ENCODE data around the gene ETFA.
A peak's percentile ranks its signal among the peaks of the same experiment; 100 is the strongest.

ETFA gene

DNA sequence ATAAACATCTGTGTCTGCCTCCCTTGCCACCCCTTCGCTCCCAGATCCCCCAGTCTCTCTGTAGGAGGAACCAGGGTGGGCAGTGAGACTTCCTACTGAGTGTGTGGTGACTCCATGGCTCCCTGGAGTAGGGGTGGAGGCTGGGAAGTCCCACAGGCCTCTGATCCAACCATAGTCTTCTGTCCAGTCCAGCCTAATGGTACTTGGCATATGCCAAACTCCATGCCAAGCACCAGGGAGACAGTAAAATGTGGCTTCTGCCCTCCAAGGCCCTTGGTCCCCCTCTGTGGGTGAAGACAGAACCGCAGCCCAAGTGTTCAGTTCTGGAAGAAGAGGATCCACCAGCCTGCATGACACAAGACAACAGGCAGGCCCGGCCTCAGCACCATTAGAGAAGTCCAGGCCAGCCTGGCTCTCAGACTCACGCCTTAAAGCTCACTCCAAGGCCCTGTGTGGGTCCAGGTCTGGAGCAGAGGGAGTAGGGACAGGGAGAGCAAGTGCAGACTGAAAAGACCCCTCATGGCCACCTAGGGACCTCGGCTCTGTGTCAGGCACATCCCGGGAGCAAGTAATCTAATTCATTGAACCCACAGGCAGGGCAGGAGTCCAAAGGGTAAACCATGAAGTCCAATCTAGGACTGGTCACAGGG lies 112.7 kb downstream of the ETFA start:
- H3K4me3 Mint-ChIP-seq: no peak overlapping the region

GRCh38 chr15:76197703-76198455 lies 113.4 kb downstream of the ETFA start:
- Mint-ChIP-seq H3K27me3 (no peaks in the 10 kb centered on the region), H3K36me3 (ENCODE audit: insufficient read depth) (peaks cover 9% of the 10 kb centered on the region), H3K4me3 (no peak overlapping the region), H3K4me1 (peaks cover 5% of the 10 kb centered on the region), H3K27ac (ENCODE audit: low read depth) (no peak overlapping the region), H3K9me3 (no peaks in the 10 kb centered on the region)
- DNase-seq (ENCODE audit: low spot score in 2 of 2): no peak
- no peak for ATAC-seq (replicated peaks; ENCODE audit: extremely low read depth, poor library complexity, severe bottlenecking)

More for the DNA sequence above, 112.7 kb downstream of the ETFA start:
- DNase-seq (ENCODE audit: low spot score in 2 of 2) (no peak), ATAC-seq (replicated peaks; ENCODE audit: extremely low read depth, poor library complexity, severe bottlenecking) (no peak)
- Mint-ChIP-seq H3K9me3 (no peaks in the 10 kb centered on the region), H3K27ac (ENCODE audit: low read depth) (no peak overlapping the region), H3K27me3 (no peaks in the 10 kb centered on the region), H3K4me1 (peaks cover 5% of the 10 kb centered on the region), H3K36me3 (ENCODE audit: insufficient read depth) (peaks cover 9% of the 10 kb centered on the region)

DNA sequence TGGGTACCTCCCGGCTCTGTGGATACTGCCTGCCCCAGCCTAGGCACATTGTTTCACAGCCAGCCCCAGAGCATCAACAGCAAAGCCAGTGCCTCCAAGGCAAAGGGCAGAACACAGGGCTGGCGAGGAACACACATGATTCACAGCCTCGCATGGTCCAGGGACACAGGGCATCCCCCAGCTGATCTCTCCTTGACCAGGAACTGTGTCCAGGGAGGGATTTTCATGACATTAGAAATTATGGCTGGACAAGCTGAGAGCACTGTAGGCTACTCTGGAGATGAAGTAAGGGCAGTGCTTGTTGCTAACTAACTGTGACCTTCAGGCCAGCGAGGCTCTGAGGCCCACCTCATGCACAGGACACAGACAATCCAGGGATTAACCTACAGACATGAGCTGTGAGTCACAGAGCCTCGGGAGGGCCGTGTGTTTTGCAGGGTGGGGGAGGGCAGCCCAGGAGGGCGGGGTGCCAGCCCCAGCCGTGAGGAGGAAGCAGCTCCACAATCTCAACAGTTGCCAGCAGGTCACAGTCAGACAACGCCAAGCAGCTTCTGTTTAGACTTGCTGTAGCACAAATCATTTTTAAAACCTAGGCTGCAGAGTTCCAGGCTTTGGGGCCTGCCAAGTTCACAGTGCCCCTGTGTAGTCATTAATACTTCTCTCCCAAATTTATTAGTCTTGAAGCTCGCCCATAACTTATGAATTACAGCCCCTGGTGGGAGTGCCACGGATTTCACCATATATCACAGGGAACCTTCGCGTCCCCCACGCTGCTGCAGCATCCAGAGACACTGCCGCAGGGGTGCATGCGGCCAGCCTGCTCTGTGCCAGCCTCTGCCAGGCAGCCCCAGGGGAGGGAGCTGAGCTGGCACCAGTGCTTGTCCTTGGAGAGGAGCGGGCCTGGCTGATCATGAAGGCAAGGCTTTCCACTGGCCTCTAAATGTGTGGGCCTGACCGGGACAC lies 114.7 kb downstream of the ETFA start:
- Mint-ChIP-seq H3K4me3 (no peak overlapping the region), H3K9me3 (no peaks in the 10 kb centered on the region), H3K27ac (ENCODE audit: low read depth) (no peak overlapping the region), H3K36me3 (ENCODE audit: insufficient read depth) (peaks cover 9% of the 10 kb centered on the region), H3K27me3 (no peaks in the 10 kb centered on the region), H3K4me1 (peaks cover 5% of the 10 kb centered on the region)
- DNase-seq (ENCODE audit: low spot score in 2 of 2) (no peak), ATAC-seq (replicated peaks; ENCODE audit: extremely low read depth, poor library complexity, severe bottlenecking) (no peak)

DNA sequence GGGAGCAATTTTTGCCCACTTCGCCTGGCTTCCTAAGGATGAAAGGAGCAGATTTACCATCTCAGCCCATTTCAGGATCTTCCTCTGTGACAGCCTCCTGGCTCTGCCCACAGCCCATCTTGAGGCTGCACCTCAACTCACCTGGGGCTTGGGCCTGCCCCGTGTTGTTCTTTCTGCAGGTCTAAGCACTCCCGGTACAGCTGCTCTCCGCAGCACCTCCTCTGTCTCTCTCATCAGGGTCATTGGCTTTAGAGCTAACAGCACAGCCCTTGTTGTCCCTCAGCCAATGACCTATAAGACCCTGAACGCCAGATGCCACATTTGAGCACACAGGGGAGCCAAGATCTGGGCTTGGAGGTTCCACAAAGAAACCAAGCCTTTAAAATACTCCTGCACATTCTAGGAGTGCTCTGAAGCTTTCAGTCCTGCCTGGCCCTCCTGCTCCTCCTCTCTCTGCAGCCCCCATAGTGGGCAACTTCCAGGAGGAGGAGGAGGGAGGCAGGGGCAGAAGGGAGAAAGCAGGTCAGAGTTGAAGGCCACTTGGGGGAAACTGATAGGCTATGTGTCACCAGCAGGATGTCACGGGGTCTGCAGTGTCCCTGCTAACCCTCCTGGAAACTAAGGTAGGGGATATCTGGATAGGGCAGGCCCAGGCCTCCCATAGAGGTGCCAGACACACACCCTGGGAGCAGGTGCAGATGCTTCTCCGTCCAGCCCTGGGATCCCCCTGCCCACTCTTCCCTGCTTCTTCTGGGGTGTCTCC lies 115.6 kb downstream of the ETFA start:
- Mint-ChIP-seq H3K4me3 (no peak overlapping the region), H3K4me1 (peaks cover 11% of the 10 kb centered on the region), H3K9me3 (no peaks in the 10 kb centered on the region), H3K27ac (ENCODE audit: low read depth) (no peak overlapping the region), H3K36me3 (ENCODE audit: insufficient read depth) (peaks cover 9% of the 10 kb centered on the region), H3K27me3 (peaks cover 3% of the 10 kb centered on the region)
- no peak for DNase-seq (ENCODE audit: low spot score in 2 of 2)
- no peak for ATAC-seq (replicated peaks; ENCODE audit: extremely low read depth, poor library complexity, severe bottlenecking)

DNA sequence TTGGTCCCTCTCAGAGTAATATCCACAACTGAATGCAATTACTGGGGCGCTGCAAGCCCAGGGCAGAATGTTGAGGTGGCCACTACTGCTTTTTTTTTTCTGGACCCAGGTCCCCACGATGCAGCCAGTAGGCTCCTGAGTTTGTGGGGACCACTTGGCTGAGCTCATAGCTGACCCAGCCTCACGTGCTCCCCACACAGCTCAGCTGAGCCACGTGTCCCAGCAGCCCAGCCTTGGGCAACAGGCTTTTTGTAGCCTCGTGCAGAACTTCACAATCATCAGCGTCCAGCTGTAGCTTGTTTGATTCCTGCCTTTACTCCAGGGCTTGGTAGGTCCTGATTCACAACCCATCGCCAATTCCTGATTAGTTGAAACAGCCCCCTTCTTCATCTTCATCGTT lies 117.3 kb downstream of the ETFA start:
- H3K27ac Mint-ChIP-seq (ENCODE audit: low read depth): peak overlapping the region; percentile 46

DNA sequence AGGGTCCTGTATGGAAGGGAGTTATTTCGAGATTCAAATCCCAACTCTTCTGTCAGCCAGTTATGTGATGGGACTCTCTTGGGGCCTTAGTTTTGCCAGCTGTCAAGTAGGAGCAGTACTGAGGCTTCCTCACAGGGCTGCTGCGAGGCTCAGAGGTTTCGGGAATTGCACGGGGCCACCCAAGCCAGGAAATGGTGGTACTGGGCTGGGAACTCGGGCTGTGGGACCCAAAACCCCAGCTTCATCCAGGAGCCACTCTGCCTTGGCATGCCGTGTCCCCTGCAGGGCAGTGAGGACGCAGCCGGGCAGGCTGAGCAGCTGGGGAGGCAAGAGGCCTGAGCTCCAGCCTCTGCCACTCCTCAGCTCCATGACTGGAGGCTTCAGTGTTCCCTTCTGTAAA lies 118.6 kb downstream of the ETFA start:
- peaks cover 4% of the 10 kb centered on the region for H3K36me3 Mint-ChIP-seq (ENCODE audit: insufficient read depth)
- no peak overlapping the region for H3K4me3 Mint-ChIP-seq
- ATAC-seq (replicated peaks; ENCODE audit: extremely low read depth, poor library complexity, severe bottlenecking) (no peak), DNase-seq (ENCODE audit: low spot score in 2 of 2) (no peak)
- no peak overlapping the region for H3K27ac Mint-ChIP-seq (ENCODE audit: low read depth)
- no peaks in the 10 kb centered on the region for H3K9me3 Mint-ChIP-seq
- peaks cover 15% of the 10 kb centered on the region for H3K4me1 Mint-ChIP-seq
- peaks cover 33% of the 10 kb centered on the region for H3K27me3 Mint-ChIP-seq

More for the DNA sequence above, 117.3 kb downstream of the ETFA start:
- DNase-seq (ENCODE audit: low spot score in 2 of 2) (no peak), ATAC-seq (replicated peaks; ENCODE audit: extremely low read depth, poor library complexity, severe bottlenecking) (no peak)
- Mint-ChIP-seq H3K27me3 (peaks cover 21% of the 10 kb centered on the region), H3K4me1 (peaks cover 19% of the 10 kb centered on the region), H3K36me3 (ENCODE audit: insufficient read depth) (peaks cover 6% of the 10 kb centered on the region), H3K4me3 (no peak overlapping the region), H3K9me3 (no peaks in the 10 kb centered on the region)

GRCh38 chr15:76191539-76192244 lies 119.6 kb downstream of the ETFA start:
- H3K36me3 Mint-ChIP-seq (ENCODE audit: insufficient read depth): peaks cover 1% of the 10 kb centered on the region
- H3K4me3 Mint-ChIP-seq: no peak overlapping the region
- H3K4me1 Mint-ChIP-seq: peaks cover 14% of the 10 kb centered on the region
- H3K9me3 Mint-ChIP-seq: no peaks in the 10 kb centered on the region
- ATAC-seq (replicated peaks; ENCODE audit: extremely low read depth, poor library complexity, severe bottlenecking) (no peak), DNase-seq (ENCODE audit: low spot score in 2 of 2) (no peak)
- no peak overlapping the region for H3K27ac Mint-ChIP-seq (ENCODE audit: low read depth)
- H3K27me3 Mint-ChIP-seq: peaks cover 42% of the 10 kb centered on the region

- Mint-ChIP-seq H3K4me1 (peaks cover 14% of the 10 kb centered on the region), H3K27ac (ENCODE audit: low read depth) (no peak overlapping the region), H3K36me3 (ENCODE audit: insufficient read depth) (peaks cover 1% of the 10 kb centered on the region), H3K4me3 (peak overlapping the region; percentile 52), H3K27me3 (peaks cover 49% of the 10 kb centered on the region), H3K9me3 (no peaks in the 10 kb centered on the region)
- ATAC-seq (replicated peaks; ENCODE audit: extremely low read depth, poor library complexity, severe bottlenecking) (peak; percentile 91), DNase-seq (ENCODE audit: low spot score in 2 of 2) (peak; percentile 40 to 42)
Observed at GRCh38 chr15:76190751-76191538, 120.3 kb downstream of the ETFA start.

- Mint-ChIP-seq H3K27me3 (peaks cover 56% of the 10 kb centered on the region), H3K27ac (ENCODE audit: low read depth) (no peak overlapping the region), H3K36me3 (ENCODE audit: insufficient read depth) (peaks cover 1% of the 10 kb centered on the region), H3K4me1 (peaks cover 14% of the 10 kb centered on the region), H3K9me3 (no peaks in the 10 kb centered on the region), H3K4me3 (peak overlapping the region; percentile 52)
- DNase-seq (ENCODE audit: low spot score in 2 of 2) (no peak), ATAC-seq (replicated peaks; ENCODE audit: extremely low read depth, poor library complexity, severe bottlenecking) (no peak)
Observed at GRCh38 chr15:76190070-76190564, 121.2 kb downstream of the ETFA start.

DNA sequence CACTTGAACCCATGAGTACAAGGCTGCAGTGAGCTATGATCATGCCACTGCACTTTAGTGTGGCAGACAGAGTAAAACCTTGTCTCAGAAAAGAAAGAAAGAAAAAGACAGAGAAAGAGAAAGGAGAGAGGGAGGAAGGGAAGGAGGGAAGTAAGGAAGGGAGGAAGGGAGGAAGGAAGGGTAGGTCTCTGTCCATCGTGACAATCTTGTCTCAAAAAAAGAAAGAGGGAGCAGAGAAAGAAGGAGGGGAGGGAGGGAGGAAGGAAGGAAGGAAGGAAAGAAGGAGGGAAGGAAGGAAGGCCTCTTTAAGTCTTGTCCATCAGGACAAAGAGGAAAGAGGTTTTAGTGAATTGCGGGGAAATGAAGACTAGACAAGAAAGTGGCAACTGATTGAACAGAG lies 122.2 kb downstream of the ETFA start:
- no peak overlapping the region for H3K27ac Mint-ChIP-seq (ENCODE audit: low read depth)
- H3K36me3 Mint-ChIP-seq (ENCODE audit: insufficient read depth): no peaks in the 10 kb centered on the region
- peaks cover 14% of the 10 kb centered on the region for H3K4me1 Mint-ChIP-seq
- no peak for DNase-seq (ENCODE audit: low spot score in 2 of 2)
- H3K9me3 Mint-ChIP-seq: no peaks in the 10 kb centered on the region
- no peak for ATAC-seq (replicated peaks; ENCODE audit: extremely low read depth, poor library complexity, severe bottlenecking)
- H3K4me3 Mint-ChIP-seq: no peak overlapping the region
- H3K27me3 Mint-ChIP-seq: peaks cover 56% of the 10 kb centered on the region

DNA sequence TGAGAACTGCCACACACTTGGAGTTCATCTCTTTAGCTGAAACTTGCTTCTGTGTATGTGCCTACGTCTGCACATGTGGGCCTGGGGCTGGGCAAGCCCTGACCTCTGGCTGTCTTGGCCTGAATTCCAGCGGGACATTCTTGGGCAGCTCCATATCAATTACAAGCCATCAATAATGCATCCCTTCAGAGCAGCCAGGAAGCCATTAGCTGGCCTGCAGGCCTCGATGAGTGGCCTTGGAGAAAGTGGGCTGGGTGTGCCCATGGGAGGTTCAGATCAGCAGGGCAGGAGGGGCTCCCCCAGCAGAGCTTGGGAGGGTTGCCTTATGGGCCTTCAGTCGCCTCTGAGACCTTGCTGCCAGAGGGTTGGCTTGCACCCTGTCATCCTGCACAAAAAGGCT lies 124.1 kb downstream of the ETFA start:
- peaks cover 58% of the 10 kb centered on the region for H3K27me3 Mint-ChIP-seq
- no peak overlapping the region for H3K27ac Mint-ChIP-seq (ENCODE audit: low read depth)
- no peak for ATAC-seq (replicated peaks; ENCODE audit: extremely low read depth, poor library complexity, severe bottlenecking)
- peaks cover 14% of the 10 kb centered on the region for H3K4me1 Mint-ChIP-seq
- H3K9me3 Mint-ChIP-seq: no peaks in the 10 kb centered on the region
- H3K4me3 Mint-ChIP-seq: no peak overlapping the region
- no peaks in the 10 kb centered on the region for H3K36me3 Mint-ChIP-seq (ENCODE audit: insufficient read depth)
- DNase-seq (ENCODE audit: low spot score in 2 of 2): no peak
